Thoracic aorta (tissue), 2 donors: ENCODE measurements around the gene MEGF11. TPM values are rescaled to one million over a fixed set of nuclear protein-coding genes. Genes with fewer than 3 reads are reported as not detected.

ENCODE experiments used
- ATAC-seq: fragments of 150-250 bp; one replicate; pipeline ENCODE4 v1.8.0; 2017; ENCODE audit warnings: low read depth; ENCODE audit not compliant: insufficient number of reproducible peaks, low FRiP score
- DNase-seq: peaks from one replicate; pipeline ENCODE4 v3.0.0-alpha.2; 2020; ENCODE audit warnings: low spot score
- H3K27ac ChIP-seq, 2 donors: fragments of 200-600 bp; sonication (generic); 1 replicate in 1 of 2; 2 replicates in 1 of 2; pipeline ENCODE4 v1.5.1; 2016; ENCODE audit warnings: mild to moderate bottlenecking in 2 of 2, moderate library complexity in 2 of 2
- H3K27me3 ChIP-seq: fragments of 200-600 bp; sonication (generic); replicated peaks from 2 replicates; pipeline ENCODE4 v1.6.0; 2016; ENCODE audit warnings: mild to moderate bottlenecking; ENCODE audit not compliant: insufficient read depth
- H3K36me3 ChIP-seq: fragments of 200-600 bp; sonication (generic); one replicate; pipeline ENCODE4 v1.5.1; 2016
- H3K4me1 ChIP-seq, 2 donors: fragments of 200-600 bp; sonication (generic); 1 replicate in 1 of 2; 2 replicates in 1 of 2; pipeline versions ENCODE4 v1.5.1 to v1.6.0; 2016; ENCODE audit warnings: low read depth in 2 of 2, mild to moderate bottlenecking in 1 of 2; ENCODE audit not compliant: control insufficient read depth in 1 of 2
- H3K4me3 ChIP-seq: fragments of 200-600 bp; sonication (generic); 2 replicates; pipeline ENCODE4 v1.5.1; 2016; ENCODE audit warnings: mild to moderate bottlenecking
- H3K9me3 ChIP-seq: fragments of 200-600 bp; sonication (generic); 2 replicates; pipeline ENCODE4 v1.5.1; 2016
- total RNA-seq, 2 donors: library from RNA; depleted of rRNA; stranded (reverse); fragments of >200 nt; gene quantifications; one replicate each; pipeline versions ENCODE4 v1.1.0 to v1.2.3, GENCODE V29; 2016
- TF ChIP-seq, protein P1 (sequence below): fragments of 200-600 bp; sonication (generic); IDR thresholded peaks from one replicate; pipeline ENCODE4 v1.5.1; 2019; ENCODE audit warnings: antibody characterized with exemption

Gene MEGF11
- total RNA-seq, 2 donors from 2014 or later: not detected

DNA sequence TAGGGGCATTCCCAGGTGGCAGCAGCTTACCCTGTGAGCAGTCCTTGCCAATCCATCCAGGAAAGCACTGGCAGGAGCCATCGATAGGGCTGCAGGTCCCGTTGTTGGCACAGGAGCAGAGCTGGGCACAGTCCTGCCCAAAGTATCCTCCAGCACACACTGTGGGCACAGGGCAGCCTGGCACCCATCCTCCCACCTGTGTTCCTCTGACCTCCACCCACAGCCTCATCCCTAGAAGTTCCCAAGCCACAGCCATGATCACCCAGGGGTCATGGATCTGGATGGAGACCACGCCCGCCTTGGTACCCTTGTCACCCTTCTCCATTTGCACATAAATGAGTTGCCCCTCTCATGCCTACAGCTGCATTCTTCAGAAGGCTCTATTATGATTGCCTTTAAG is 335.6 kb downstream of the MEGF11 start:
- DNase-seq (no peak), ATAC-seq (no peak)
- Histone ChIP-seq H3K36me3 (no peaks in the 10 kb centered on the region), H3K27ac (no peak overlapping the region), H3K27me3 (no peaks in the 10 kb centered on the region), H3K9me3 (no peaks in the 10 kb centered on the region), H3K4me1 (peaks cover 0 to 20% of the 10 kb centered on the region in 2 donors), H3K4me3 (no peak overlapping the region)
- TF ChIP-seq, protein P1, sequence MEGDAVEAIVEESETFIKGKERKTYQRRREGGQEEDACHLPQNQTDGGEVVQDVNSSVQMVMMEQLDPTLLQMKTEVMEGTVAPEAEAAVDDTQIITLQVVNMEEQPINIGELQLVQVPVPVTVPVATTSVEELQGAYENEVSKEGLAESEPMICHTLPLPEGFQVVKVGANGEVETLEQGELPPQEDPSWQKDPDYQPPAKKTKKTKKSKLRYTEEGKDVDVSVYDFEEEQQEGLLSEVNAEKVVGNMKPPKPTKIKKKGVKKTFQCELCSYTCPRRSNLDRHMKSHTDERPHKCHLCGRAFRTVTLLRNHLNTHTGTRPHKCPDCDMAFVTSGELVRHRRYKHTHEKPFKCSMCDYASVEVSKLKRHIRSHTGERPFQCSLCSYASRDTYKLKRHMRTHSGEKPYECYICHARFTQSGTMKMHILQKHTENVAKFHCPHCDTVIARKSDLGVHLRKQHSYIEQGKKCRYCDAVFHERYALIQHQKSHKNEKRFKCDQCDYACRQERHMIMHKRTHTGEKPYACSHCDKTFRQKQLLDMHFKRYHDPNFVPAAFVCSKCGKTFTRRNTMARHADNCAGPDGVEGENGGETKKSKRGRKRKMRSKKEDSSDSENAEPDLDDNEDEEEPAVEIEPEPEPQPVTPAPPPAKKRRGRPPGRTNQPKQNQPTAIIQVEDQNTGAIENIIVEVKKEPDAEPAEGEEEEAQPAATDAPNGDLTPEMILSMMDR: no peak

DNA sequence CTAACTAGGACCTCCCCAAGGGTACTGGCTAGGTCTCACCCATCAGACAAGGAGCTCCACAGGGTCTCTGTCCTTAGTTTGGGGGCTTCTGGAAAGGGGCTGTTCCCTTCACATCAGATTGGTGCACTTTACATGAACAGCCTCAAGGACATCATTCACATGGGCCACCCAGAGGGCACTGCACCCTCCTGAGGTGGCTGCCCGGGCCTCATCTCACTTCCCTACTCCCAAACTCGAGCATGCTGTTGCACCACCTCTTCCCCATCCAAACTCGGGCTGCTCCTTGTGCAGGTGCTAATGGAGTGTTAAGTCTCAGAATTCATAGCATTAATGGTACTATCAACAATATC is 336.2 kb downstream of the MEGF11 start:
- TF ChIP-seq, protein P1: no peak
- Histone ChIP-seq H3K27ac (no peak overlapping the region), H3K4me1 (peaks cover 0 to 20% of the 10 kb centered on the region in 2 donors), H3K9me3 (no peaks in the 10 kb centered on the region), H3K27me3 (no peaks in the 10 kb centered on the region), H3K4me3 (no peak overlapping the region), H3K36me3 (no peaks in the 10 kb centered on the region)
- no peak for ATAC-seq
- DNase-seq: no peak

GRCh38 chr15:65916664-65917406 is 336.7 kb downstream of the MEGF11 start:
- H3K36me3 ChIP-seq: no peaks in the 10 kb centered on the region
- no peak overlapping the region for H3K27ac ChIP-seq
- ATAC-seq (no peak), DNase-seq (no peak)
- TF ChIP-seq, protein P1: peak; percentile 70
- no peaks in the 10 kb centered on the region for H3K27me3 ChIP-seq
- no peaks in the 10 kb centered on the region for H3K9me3 ChIP-seq
- H3K4me3 ChIP-seq: peak overlapping the region; percentile 39
- peaks cover 0 to 20% of the 10 kb centered on the region in 2 donors for H3K4me1 ChIP-seq

DNA sequence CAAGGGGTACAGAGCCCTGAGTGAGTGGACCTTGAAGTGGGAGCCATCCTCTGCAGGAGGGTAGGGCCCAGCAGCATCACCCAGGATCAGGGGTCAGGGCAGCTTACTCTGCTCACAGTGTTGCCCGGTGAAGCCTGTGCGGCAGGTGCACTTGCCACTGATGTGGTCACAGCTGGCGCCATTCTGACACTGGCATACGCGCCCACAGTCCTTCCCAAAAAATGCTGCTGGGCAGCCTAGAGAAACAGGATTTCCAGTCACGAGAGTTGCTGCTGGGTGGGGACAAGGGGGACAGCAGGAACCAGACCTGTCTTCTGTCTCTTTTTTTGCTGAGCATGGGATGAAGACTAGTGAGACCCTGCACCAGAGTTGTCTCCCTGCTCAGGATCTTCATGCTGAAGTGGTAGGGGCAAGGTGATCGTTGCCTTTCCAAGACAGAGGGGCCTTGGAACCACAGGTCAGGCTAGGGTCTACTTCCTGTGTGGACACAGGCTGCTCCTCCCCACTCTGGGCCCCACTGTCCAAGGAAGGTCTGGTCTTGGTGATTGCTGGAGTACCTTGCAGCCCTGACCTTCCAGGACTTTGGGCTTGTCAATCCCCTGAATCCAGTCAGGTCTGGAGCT is 337.4 kb downstream of the MEGF11 start:
- H3K36me3 ChIP-seq: no peaks in the 10 kb centered on the region
- no peak overlapping the region for H3K4me3 ChIP-seq
- H3K27me3 ChIP-seq: no peaks in the 10 kb centered on the region
- DNase-seq: no peak
- peaks cover 0 to 19% of the 10 kb centered on the region in 2 donors for H3K4me1 ChIP-seq
- TF ChIP-seq, protein P1: no peak
- ATAC-seq: no peak
- H3K9me3 ChIP-seq: no peaks in the 10 kb centered on the region
- H3K27ac ChIP-seq: no peak overlapping the region

DNA sequence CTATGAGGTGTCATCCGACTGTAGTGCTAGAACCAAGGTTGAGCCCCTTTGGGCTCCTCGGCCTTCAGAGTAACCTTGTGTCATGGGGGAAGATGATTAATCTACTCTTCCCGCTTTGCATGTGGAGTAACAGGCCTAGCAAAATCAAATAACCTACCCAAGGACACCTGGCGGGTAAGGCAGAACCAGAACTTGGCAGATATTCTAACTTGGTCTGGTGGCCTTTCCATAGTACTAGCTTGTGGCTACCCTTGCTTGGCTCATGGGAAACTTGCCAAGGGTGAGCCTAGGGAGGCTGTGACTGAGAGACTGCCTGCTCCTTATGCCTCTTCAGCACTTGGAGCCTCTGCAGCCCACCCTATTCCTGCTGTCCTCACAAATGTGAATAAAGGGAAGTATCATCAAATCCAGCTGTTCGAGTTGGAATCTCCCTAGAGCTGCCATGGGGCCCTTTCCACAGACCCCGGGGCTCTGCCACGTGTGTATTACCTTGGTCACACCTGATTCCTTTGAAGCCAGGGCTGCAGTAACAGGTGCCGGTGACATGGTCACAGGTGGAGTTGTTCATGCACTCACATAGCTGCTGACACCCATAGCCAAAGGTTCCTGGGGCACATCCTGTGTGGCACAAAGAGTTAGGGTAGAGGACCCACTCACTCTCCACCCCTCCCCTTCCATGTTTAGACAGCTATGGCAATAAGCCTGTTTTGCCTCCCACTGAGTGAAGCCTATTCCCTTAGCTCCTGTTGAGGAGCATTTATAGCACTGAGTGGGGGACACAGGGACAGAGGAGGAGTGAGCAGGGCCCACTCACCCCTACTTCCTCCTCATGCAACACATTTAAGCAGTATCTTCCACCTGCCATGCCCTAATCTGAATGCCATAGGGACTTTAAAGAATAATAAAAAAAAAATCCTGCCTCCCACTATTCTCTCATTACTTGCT is 338.3 kb downstream of the MEGF11 start:
- Histone ChIP-seq H3K27ac (no peak overlapping the region), H3K4me3 (no peak overlapping the region)
- TF ChIP-seq, protein P1: no peak

More for the DNA sequence above, 338.3 kb downstream of the MEGF11 start:
- H3K36me3 ChIP-seq: no peaks in the 10 kb centered on the region
- no peak for DNase-seq
- H3K27me3 ChIP-seq: no peaks in the 10 kb centered on the region
- no peaks in the 10 kb centered on the region for H3K9me3 ChIP-seq
- no peak for ATAC-seq
- H3K4me1 ChIP-seq: peaks cover 0 to 13% of the 10 kb centered on the region in 2 donors
